Endothelial cell of umbilical vein (primary cell): ENCODE measurements around the gene DEF6. TPM values are rescaled to one million over a fixed set of nuclear protein-coding genes. Genes with fewer than 3 reads are reported as not detected.

ENCODE experiments used
- BruUV-seq: library from RNA; stranded (reverse); fragments of 400-500 nt; replicated peaks from 2 replicates; lab custom pipeline; 2021; lab: Mats Ljungman, UMichigan
- CTCF ChIA-PET: fragments of 300-600, 350-600 bp; sonication (Branson Sonifier 250); formaldehyde crosslinking; loops from one replicate; lab custom pipeline; 2021; ENCODE audit warnings: antibody characterized with exemption, inconsistent platforms; lab: Charles Lee
- POLR2A ChIA-PET: fragments of 300-600, 350-600 bp; sonication (Branson Sonifier 250); formaldehyde crosslinking; loops from one replicate; lab custom pipeline; 2021; ENCODE audit warnings: antibody characterized with exemption, inconsistent platforms; lab: Charles Lee
- DNase-seq: peaks from one replicate; pipeline ENCODE4 v3.0.0-alpha.2; 2011; ENCODE audit warnings: low read depth, low spot score
- FAIRE-seq: peaks from 2 replicates; lab custom pipeline; 2011; peaks lifted over from hg19 to GRCh38; lab: Jason Lieb, UNC
- H2AFZ ChIP-seq: 2 replicates; pipeline ENCODE4 v1.6.0; 2012; ENCODE audit warnings: low read depth, low read length, control low read depth, inconsistent platforms
- H3K27ac ChIP-seq: 2 replicates; pipeline ENCODE4 v1.5.1; 2011; ENCODE audit warnings: low read depth, mild to moderate bottlenecking, control low read depth, low read length, moderate library complexity; ENCODE audit not compliant: insufficient read depth
- H3K27me3 ChIP-seq, 2 experiments: 2 replicates each; pipeline versions ENCODE4 v1.6.0 to v1.6.1; 2011; ENCODE audit warnings: low read length in 2 of 2, mixed read lengths in 1 of 2; ENCODE audit not compliant: control insufficient read depth in 2 of 2, insufficient read depth in 2 of 2
- H3K36me3 ChIP-seq, 2 experiments: 2 replicates in 1 of 2; 3 replicates in 1 of 2; pipeline ENCODE4 v1.5.1; 2011; ENCODE audit warnings: low read length in 2 of 2, mild to moderate bottlenecking in 1 of 2, moderate library complexity in 1 of 2; ENCODE audit not compliant: control insufficient read depth in 2 of 2, insufficient read depth in 2 of 2; ENCODE audit errors: extremely low read depth in 1 of 2
- H3K4me1 ChIP-seq: 3 replicates; pipeline ENCODE4 v1.5.1; 2011; ENCODE audit warnings: mild to moderate bottlenecking, low read length; ENCODE audit not compliant: control insufficient read depth, insufficient read depth; ENCODE audit errors: extremely low read depth
- H3K4me2 ChIP-seq: 2 replicates; pipeline ENCODE4 v1.6.1; 2011; ENCODE audit warnings: low read length, control low read depth, mixed read lengths; ENCODE audit not compliant: insufficient read depth
- H3K4me3 ChIP-seq, 3 experiments: fragments of 200-600 bp in 1 of 3; sonication (generic), shearing (Covaris generic) in 1 of 3; replicated peaks in 1 of 3; 2 replicates each; pipeline ENCODE4 v1.5.1; 2011 to 2016; ENCODE audit warnings: control low read depth in 3 of 3, low read length in 3 of 3, mild to moderate bottlenecking in 2 of 3, inconsistent platforms in 1 of 3, low read depth in 1 of 3, moderate library complexity in 1 of 3; ENCODE audit not compliant: insufficient read depth in 1 of 3
- H3K79me2 ChIP-seq: 2 replicates; pipeline ENCODE4 v1.6.0; 2012; ENCODE audit warnings: low read length, inconsistent platforms; ENCODE audit not compliant: control insufficient read depth, insufficient read depth
- H3K9ac ChIP-seq: replicated peaks from 2 replicates; pipeline ENCODE3; 2011; ENCODE audit warnings: low read length, control low read depth; ENCODE audit not compliant: insufficient read depth; ENCODE audit errors: extremely low read depth
- H3K9me1 ChIP-seq: replicated peaks from 3 replicates; pipeline ENCODE4 v1.6.0; 2011; ENCODE audit warnings: mild to moderate bottlenecking, low read length; ENCODE audit not compliant: control insufficient read depth, insufficient read depth; ENCODE audit errors: extremely low read depth
- H3K9me3 ChIP-seq: replicated peaks from 2 replicates; pipeline ENCODE4 v1.5.1; 2012; ENCODE audit warnings: low read length, inconsistent platforms; ENCODE audit not compliant: control insufficient read depth, insufficient read depth
- H4K20me1 ChIP-seq: replicated peaks from 2 replicates; pipeline ENCODE3; 2011; ENCODE audit warnings: mild to moderate bottlenecking, low read length; ENCODE audit not compliant: control insufficient read depth, insufficient read depth; ENCODE audit errors: extremely low read depth
- JUN ChIP-seq: IDR thresholded peaks from 2 replicates; pipeline ENCODE4 v1.6.1; 2011; ENCODE audit warnings: borderline replicate concordance, low read depth; ENCODE audit not compliant: insufficient read length, insufficient read depth
- MYC ChIP-seq: IDR thresholded peaks from one replicate; pipeline ENCODE4 v1.6.1; 2011; ENCODE audit warnings: mild to moderate bottlenecking, low read depth, low read length
- POLR2AphosphoS5 ChIP-seq: IDR thresholded peaks from 2 replicates; pipeline ENCODE4 v1.6.1; 2012; ENCODE audit warnings: low read depth, mild to moderate bottlenecking, control low read depth, low read length, moderate library complexity; ENCODE audit not compliant: insufficient read depth
- dilution Hi-C: fragments of 300-500 bp; cut with MboI; formaldehyde crosslinking; loops from one replicate; pipeline ENCODE4 v1.15.0; 2019; ENCODE audit warnings: low sequenced_read_pairs; ENCODE audit not compliant: extremely low pct_ligation_motif_present
- intact Hi-C: fragments of 100-400 bp; cut with micrococcal nuclease; formaldehyde crosslinking; loops from one replicate; pipeline ENCODE4 v1.10.0; 2022
- polyA plus RNA-seq, 4 experiments: library from polyadenylated mRNA; depleted of rRNA in 3 of 4; stranded (reverse) in 3 of 4; unstranded in 1 of 4; fragments of >200 nt; gene quantifications; 2 replicates each; pipeline versions ENCODE4 v1.2.1 to v1.2.3, GENCODE V29; 2011 to 2012; ENCODE audit warnings: missing spikeins in 1 of 4
- total RNA-seq: library from RNA; stranded (reverse); gene quantifications from 2 replicates; pipeline ENCODE4 v1.2.3, GENCODE V29; 2021
- TF ChIP-seq, protein P1 (sequence below), 2 donors: IDR thresholded peaks; 1 replicate in 1 of 2; 2 replicates in 1 of 2; pipeline ENCODE4 v1.5.1; 2011; ENCODE audit warnings: low read length in 2 of 2, mild to moderate bottlenecking in 2 of 2, moderate library complexity in 2 of 2, control low read depth in 1 of 2, inconsistent platforms in 1 of 2, low read depth in 1 of 2; ENCODE audit not compliant: insufficient read depth in 1 of 2; ENCODE audit errors: extremely low read depth in 1 of 2

The DEF6 gene
- total and polyA plus RNA-seq, 2 donors (not counting 3 experiments of a cell fraction or from before 2014, with no cell fraction given) = 0.59 to 0.77 TPM

DNA sequence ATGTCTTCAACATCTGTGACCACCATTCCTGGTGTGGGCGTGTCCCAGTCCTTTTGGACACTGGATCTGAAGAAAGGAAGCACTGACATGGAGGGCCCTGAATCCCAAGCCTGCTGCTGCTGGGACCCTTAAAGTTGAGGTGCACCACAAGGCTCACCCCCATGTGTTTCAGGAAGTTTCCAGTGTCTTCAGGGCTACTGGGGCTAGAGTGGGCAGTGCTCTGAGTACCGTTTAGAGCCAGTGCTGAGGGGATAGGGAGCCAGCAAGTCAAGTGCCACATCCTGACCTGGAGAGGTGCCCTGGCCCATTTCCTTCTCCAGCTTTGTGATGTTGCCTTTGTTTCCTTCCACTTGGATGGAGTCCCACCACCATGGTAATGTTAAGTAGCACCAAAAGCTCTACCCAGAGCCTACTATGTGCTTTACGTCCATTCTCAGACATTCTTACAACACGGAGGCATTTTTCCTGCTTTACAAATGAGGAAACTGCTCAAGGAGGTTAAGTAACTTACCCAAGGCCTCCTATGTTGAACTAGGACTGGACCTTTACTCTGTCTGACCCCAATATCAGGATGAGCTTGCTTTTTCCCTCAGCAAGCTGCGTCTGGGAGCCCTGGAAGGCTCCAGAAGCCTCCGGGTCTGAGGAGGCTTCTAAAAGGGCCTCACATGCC lies 552 bp upstream of the DEF6 start:
- DNase-seq (peak; percentile 9), FAIRE-seq (no peak)
- H4K20me1 ChIP-seq = no peaks in the 10 kb centered on the region
- intact Hi-C loops = loop anchor here (1.0 to 10.0 kb wide), 6 partner anchors 30 to 438 kb away; partner anchors contain the start of genes ARMC12, PPARD and RPL10A
- dilution Hi-C loops = no loop called here
- peaks cover 10% of the 10 kb centered on the region for H3K4me1 ChIP-seq
- H3K9me3 ChIP-seq = no peaks in the 10 kb centered on the region
- no peak for TF ChIP-seq MYC
- no peak for TF ChIP-seq POLR2AphosphoS5
- TF ChIP-seq JUN = no peak
- TF ChIP-seq, protein P1, sequence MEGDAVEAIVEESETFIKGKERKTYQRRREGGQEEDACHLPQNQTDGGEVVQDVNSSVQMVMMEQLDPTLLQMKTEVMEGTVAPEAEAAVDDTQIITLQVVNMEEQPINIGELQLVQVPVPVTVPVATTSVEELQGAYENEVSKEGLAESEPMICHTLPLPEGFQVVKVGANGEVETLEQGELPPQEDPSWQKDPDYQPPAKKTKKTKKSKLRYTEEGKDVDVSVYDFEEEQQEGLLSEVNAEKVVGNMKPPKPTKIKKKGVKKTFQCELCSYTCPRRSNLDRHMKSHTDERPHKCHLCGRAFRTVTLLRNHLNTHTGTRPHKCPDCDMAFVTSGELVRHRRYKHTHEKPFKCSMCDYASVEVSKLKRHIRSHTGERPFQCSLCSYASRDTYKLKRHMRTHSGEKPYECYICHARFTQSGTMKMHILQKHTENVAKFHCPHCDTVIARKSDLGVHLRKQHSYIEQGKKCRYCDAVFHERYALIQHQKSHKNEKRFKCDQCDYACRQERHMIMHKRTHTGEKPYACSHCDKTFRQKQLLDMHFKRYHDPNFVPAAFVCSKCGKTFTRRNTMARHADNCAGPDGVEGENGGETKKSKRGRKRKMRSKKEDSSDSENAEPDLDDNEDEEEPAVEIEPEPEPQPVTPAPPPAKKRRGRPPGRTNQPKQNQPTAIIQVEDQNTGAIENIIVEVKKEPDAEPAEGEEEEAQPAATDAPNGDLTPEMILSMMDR (IDR thresholded peaks at IDR 0.05; ENCODE audit: extremely low read depth in 1 of 2, insufficient read depth in 1 of 2, low read depth in 1 of 2, low read length in 2 of 2) = no peak
- H3K36me3 ChIP-seq = peaks cover 6 to 19% of the 10 kb centered on the region in 2 experiments
- H3K4me3 ChIP-seq = no peak overlapping the region
- POLR2A ChIA-PET = no interaction called here
- H3K79me2 ChIP-seq = no peaks in the 10 kb centered on the region
- H2AFZ ChIP-seq = no peak overlapping the region
- no peak overlapping the region for H3K27ac ChIP-seq
- H3K9ac ChIP-seq = peak overlapping the region; percentile 2
- H3K27me3 ChIP-seq = no peaks in the 10 kb centered on the region
- H3K4me2 ChIP-seq = no peak overlapping the region
- CTCF ChIA-PET = interaction anchor here (1.0 to 3.8 kb wide), 16 partner anchors 8 to 440 kb away, joined by 3 to 67 read pairs (median 5); partner anchors contain the start of genes ARMC12, PPARD and RPL10A
- H3K9me1 ChIP-seq = no peaks in the 10 kb centered on the region
- BruUV-seq = no TSS peak
